Ascending aorta (tissue), 2 donors: Measurements from ENCODE around the gene RAD21L1. TPM values are rescaled to one million over a fixed set of nuclear protein-coding genes. Genes with fewer than 3 reads are reported as not detected.

ENCODE experiments used
- DNase-seq, 2 donors: peaks; one replicate each; pipeline ENCODE4 v3.0.0-alpha.2; 2019; ENCODE audit warnings: low spot score in 2 of 2
- H3K27ac ChIP-seq, 2 donors: fragments of 200-600 bp; sonication (generic); one replicate each; pipeline ENCODE4 v1.5.1; 2016 to 2017; ENCODE audit warnings: mild to moderate bottlenecking in 1 of 2
- H3K27me3 ChIP-seq: fragments of 200-600 bp; sonication (generic); one replicate; pipeline ENCODE4 v1.5.1; 2017
- H3K36me3 ChIP-seq, 2 donors: fragments of 200-600 bp; sonication (generic); one replicate each; pipeline ENCODE4 v1.5.1; 2016
- H3K4me1 ChIP-seq, 2 donors: fragments of 200-600 bp; sonication (generic); one replicate each; pipeline ENCODE4 v1.5.1; 2016 to 2017; ENCODE audit warnings: mild to moderate bottlenecking in 1 of 2
- H3K4me3 ChIP-seq, 2 donors: fragments of 200-600 bp; sonication (generic); one replicate each; pipeline ENCODE4 v1.5.1; 2016 to 2017; ENCODE audit warnings: mild to moderate bottlenecking in 1 of 2
- H3K9me3 ChIP-seq, 2 donors: fragments of 200-600 bp; sonication (generic); one replicate each; pipeline ENCODE4 v1.5.1; 2016
- CTCF ChIP-seq, 3 experiments: fragments of 200-600 bp in 2 of 3; fragments of 450-650 bp in 1 of 3; sonication (generic) in 2 of 3; IDR thresholded peaks; one replicate each; pipeline ENCODE4 v1.5.1; 2016 to 2019; ENCODE audit warnings: antibody characterized with exemption in 3 of 3, mild to moderate bottlenecking in 1 of 3, moderate library complexity in 1 of 3
- intact Hi-C: fragments of 100-400 bp; cut with DNase I; formaldehyde crosslinking; loops from one replicate; pipeline ENCODE4 v1.15.1; 2023
- total RNA-seq: library from RNA; depleted of rRNA; stranded (reverse); fragments of >200 nt; gene quantifications from one replicate; pipeline ENCODE4 v1.1.0, GENCODE V29; 2016

Gene RAD21L1
- total RNA-seq, 1 donor from 2014 or later = not detected

- Histone ChIP-seq H3K9me3 (no peaks in the 10 kb centered on the region), H3K27ac (no peak overlapping the region), H3K4me3 (peak overlapping the region; percentile 53 to 62), H3K27me3 (peaks cover 7% of the 10 kb centered on the region), H3K36me3 (no peaks in the 10 kb centered on the region), H3K4me1 (peaks cover 4% of the 10 kb centered on the region in 2 donors)
- intact Hi-C loops = no loop called here
- peak in 1 of 3 experiments; percentile 22 for TF ChIP-seq CTCF (IDR thresholded peaks at IDR 0.05)
- no peak for DNase-seq
Measured at GRCh38 chr20:1185790-1186334, 40.0 kb upstream of the RAD21L1 start.

GRCh38 chr20:1186367-1186991 lies 39.4 kb upstream of the RAD21L1 start:
- Histone ChIP-seq H3K4me1 (peaks cover 4% of the 10 kb centered on the region in 2 donors), H3K4me3 (no peak overlapping the region), H3K9me3 (no peaks in the 10 kb centered on the region), H3K36me3 (no peaks in the 10 kb centered on the region), H3K27ac (no peak overlapping the region), H3K27me3 (peaks cover 7% of the 10 kb centered on the region)
- intact Hi-C loops = no loop called here
- no peak for DNase-seq
- TF ChIP-seq CTCF (IDR thresholded peaks at IDR 0.05) = no peak

GRCh38 chr20:1187605-1188171 lies 38.2 kb upstream of the RAD21L1 start:
- Histone ChIP-seq H3K27ac (no peak overlapping the region), H3K4me1 (peaks cover 4% of the 10 kb centered on the region in 2 donors), H3K27me3 (peaks cover 7% of the 10 kb centered on the region), H3K36me3 (no peaks in the 10 kb centered on the region), H3K9me3 (no peaks in the 10 kb centered on the region), H3K4me3 (no peak overlapping the region)
- no peak for DNase-seq
- TF ChIP-seq CTCF (IDR thresholded peaks at IDR 0.05) = no peak
- intact Hi-C loops = no loop called here

GRCh38 chr20:1188347-1188746 lies 37.5 kb upstream of the RAD21L1 start:
- no peak overlapping the region for H3K27ac ChIP-seq
- intact Hi-C loops = no loop called here
- DNase-seq = no peak
- no peaks in the 10 kb centered on the region for H3K9me3 ChIP-seq
- H3K36me3 ChIP-seq = no peaks in the 10 kb centered on the region
- H3K4me1 ChIP-seq = peaks cover 4% of the 10 kb centered on the region in 2 donors
- peaks cover 7% of the 10 kb centered on the region for H3K27me3 ChIP-seq
- H3K4me3 ChIP-seq = no peak overlapping the region
- TF ChIP-seq CTCF (IDR thresholded peaks at IDR 0.05) = no peak

- intact Hi-C loops = no loop called here
- Histone ChIP-seq H3K4me1 (peaks cover 2 to 3% of the 10 kb centered on the region in 2 donors), H3K9me3 (no peaks in the 10 kb centered on the region), H3K4me3 (no peak overlapping the region), H3K27me3 (peaks cover 3% of the 10 kb centered on the region), H3K27ac (no peak overlapping the region), H3K36me3 (no peaks in the 10 kb centered on the region)
- no peak for TF ChIP-seq CTCF (IDR thresholded peaks at IDR 0.05)
- no peak for DNase-seq
Measured at GRCh38 chr20:1189827-1190226, 36.0 kb upstream of the RAD21L1 start.
